ENCODE measurements around the gene WDR27. TPM values are rescaled to one million over a fixed set of nuclear protein-coding genes. Genes with fewer than 3 reads are reported as not detected.
"Not testable (repeated sequence)": the region's sequence is repeated elsewhere in the genome, so short reads cannot be mapped to it uniquely, and the experiment has no call there.

Gene WDR27
- total RNA-seq, 1 experiment from 2014 or later, result 77.9 TPM

GRCh38 chr6:169707772-169708171 lies 5.9 kb upstream of the WDR27 start:
- BruUV-seq (replicated peaks), result no TSS peak
- H3K27me3 Mint-ChIP-seq (ENCODE audit: unreplicated experiment), result no peaks in the 10 kb centered on the region
- no peaks in the 10 kb centered on the region for H3K4me1 Mint-ChIP-seq (ENCODE audit: low read depth, unreplicated experiment)
- intact Hi-C loops (cut with micrococcal nuclease; ENCODE audit: unreplicated experiment), result no loop called here
- H3K27ac Mint-ChIP-seq (ENCODE audit: unreplicated experiment), result no peak overlapping the region
- CTCF ChIA-PET, result no interaction called here
- H3K36me3 Mint-ChIP-seq (ENCODE audit: insufficient read depth, unreplicated experiment), result peaks cover 24% of the 10 kb centered on the region
- no peaks in the 10 kb centered on the region for H3K9me3 Mint-ChIP-seq (ENCODE audit: low read depth, unreplicated experiment)
- H3K4me3 Mint-ChIP-seq (ENCODE audit: low read depth, unreplicated experiment), result no peak overlapping the region
- TF ChIP-seq CTCF (IDR thresholded peaks at IDR 0.05; ENCODE audit: unreplicated experiment), result no peak
- no peak for DNase-seq

GRCh38 chr6:169702840-169703246 lies 1.0 kb upstream of the WDR27 start:
- no peaks in the 10 kb centered on the region for H3K9me3 Mint-ChIP-seq (ENCODE audit: low read depth, unreplicated experiment)
- H3K27me3 Mint-ChIP-seq (ENCODE audit: unreplicated experiment), result no peaks in the 10 kb centered on the region
- H3K4me1 Mint-ChIP-seq (ENCODE audit: low read depth, unreplicated experiment), result peaks cover 9% of the 10 kb centered on the region
- peaks cover 44% of the 10 kb centered on the region for H3K36me3 Mint-ChIP-seq (ENCODE audit: insufficient read depth, unreplicated experiment)
- peak overlapping the region; percentile 94 for H3K4me3 Mint-ChIP-seq (ENCODE audit: low read depth, unreplicated experiment)
- intact Hi-C loops (cut with micrococcal nuclease; ENCODE audit: unreplicated experiment), result loop anchor here (5.0 kb wide), 2 partner anchors 746 to 806 kb away; no protein-coding TSS in a partner anchor
- H3K27ac Mint-ChIP-seq (ENCODE audit: unreplicated experiment), result peak overlapping the region; percentile 67
- TF ChIP-seq CTCF (IDR thresholded peaks at IDR 0.05; ENCODE audit: unreplicated experiment), result no peak
- CTCF ChIA-PET, result no interaction called here
- BruUV-seq (replicated peaks), result no TSS peak
- DNase-seq, result no peak

GRCh38 chr6:169701311-169701953 lies 397 bp downstream of the WDR27 start:
- Mint-ChIP-seq H3K4me1 (ENCODE audit: low read depth, unreplicated experiment) (peaks cover 14% of the 10 kb centered on the region), H3K9me3 (ENCODE audit: low read depth, unreplicated experiment) (no peaks in the 10 kb centered on the region), H3K27ac (ENCODE audit: unreplicated experiment) (peak overlapping the region; percentile 58), H3K27me3 (ENCODE audit: unreplicated experiment) (no peaks in the 10 kb centered on the region), H3K36me3 (ENCODE audit: insufficient read depth, unreplicated experiment) (peaks cover 35% of the 10 kb centered on the region), H3K4me3 (ENCODE audit: low read depth, unreplicated experiment) (peak overlapping the region; percentile 94)
- intact Hi-C loops (cut with micrococcal nuclease; ENCODE audit: unreplicated experiment), result loop anchor here (5.0 kb wide), 2 partner anchors 744 to 804 kb away; no protein-coding TSS in a partner anchor
- BruUV-seq (replicated peaks), result TSS peak; percentile 76
- CTCF ChIA-PET, result interaction anchor here (1.0 to 1.4 kb wide), 2 partner anchors 22 to 735 kb away, joined by 3 read pairs; no protein-coding TSS in a partner anchor
- TF ChIP-seq CTCF (IDR thresholded peaks at IDR 0.05; ENCODE audit: unreplicated experiment), result no peak
- DNase-seq, result peak; percentile 12

- intact Hi-C loops (cut with micrococcal nuclease; ENCODE audit: unreplicated experiment), result loop anchor here (5.0 kb wide), 2 partner anchors 743 to 803 kb away; no protein-coding TSS in a partner anchor
- peaks cover 4% of the 10 kb centered on the region for H3K9me3 Mint-ChIP-seq (ENCODE audit: low read depth, unreplicated experiment)
- no TSS peak for BruUV-seq (replicated peaks)
- H3K36me3 Mint-ChIP-seq (ENCODE audit: insufficient read depth, unreplicated experiment), result peaks cover 33% of the 10 kb centered on the region
- no peak overlapping the region for H3K27ac Mint-ChIP-seq (ENCODE audit: unreplicated experiment)
- no peak for TF ChIP-seq CTCF (IDR thresholded peaks at IDR 0.05; ENCODE audit: unreplicated experiment)
- peaks cover 14% of the 10 kb centered on the region for H3K4me1 Mint-ChIP-seq (ENCODE audit: low read depth, unreplicated experiment)
- no peaks in the 10 kb centered on the region for H3K27me3 Mint-ChIP-seq (ENCODE audit: unreplicated experiment)
- no peak for DNase-seq
- CTCF ChIA-PET, result no interaction called here
- peak overlapping the region; percentile 55 for H3K4me3 Mint-ChIP-seq (ENCODE audit: low read depth, unreplicated experiment)
These were observed 1.5 kb downstream of the WDR27 start for GRCh38 chr6:169700296-169700695.

- BruUV-seq (replicated peaks); CTCF ChIA-PET; H3K9me3 Mint-ChIP-seq (ENCODE audit: low read depth, unreplicated experiment): not testable (repeated sequence)
These were observed 4.7 kb downstream of the WDR27 start for GRCh38 chr6:169697115-169697514.

More at GRCh38 chr6:169697115-169697514, 4.7 kb downstream of the WDR27 start:
- H3K27me3 Mint-ChIP-seq (ENCODE audit: unreplicated experiment); H3K4me3 Mint-ChIP-seq (ENCODE audit: low read depth, unreplicated experiment); intact Hi-C loops (cut with micrococcal nuclease; ENCODE audit: unreplicated experiment); H3K27ac Mint-ChIP-seq (ENCODE audit: unreplicated experiment): not testable (repeated sequence)
- Mint-ChIP-seq H3K4me1 (ENCODE audit: low read depth, unreplicated experiment) (peaks cover 14% of the 10 kb centered on the region), H3K36me3 (ENCODE audit: insufficient read depth, unreplicated experiment) (peaks cover 17% of the 10 kb centered on the region)
- peak; percentile 16 for DNase-seq

Measured in Calu3 (cell line).